Measurements from ENCODE around the gene XPNPEP2.

XPNPEP2 gene, protein sequence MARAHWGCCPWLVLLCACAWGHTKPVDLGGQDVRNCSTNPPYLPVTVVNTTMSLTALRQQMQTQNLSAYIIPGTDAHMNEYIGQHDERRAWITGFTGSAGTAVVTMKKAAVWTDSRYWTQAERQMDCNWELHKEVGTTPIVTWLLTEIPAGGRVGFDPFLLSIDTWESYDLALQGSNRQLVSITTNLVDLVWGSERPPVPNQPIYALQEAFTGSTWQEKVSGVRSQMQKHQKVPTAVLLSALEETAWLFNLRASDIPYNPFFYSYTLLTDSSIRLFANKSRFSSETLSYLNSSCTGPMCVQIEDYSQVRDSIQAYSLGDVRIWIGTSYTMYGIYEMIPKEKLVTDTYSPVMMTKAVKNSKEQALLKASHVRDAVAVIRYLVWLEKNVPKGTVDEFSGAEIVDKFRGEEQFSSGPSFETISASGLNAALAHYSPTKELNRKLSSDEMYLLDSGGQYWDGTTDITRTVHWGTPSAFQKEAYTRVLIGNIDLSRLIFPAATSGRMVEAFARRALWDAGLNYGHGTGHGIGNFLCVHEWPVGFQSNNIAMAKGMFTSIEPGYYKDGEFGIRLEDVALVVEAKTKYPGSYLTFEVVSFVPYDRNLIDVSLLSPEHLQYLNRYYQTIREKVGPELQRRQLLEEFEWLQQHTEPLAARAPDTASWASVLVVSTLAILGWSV

DNA sequence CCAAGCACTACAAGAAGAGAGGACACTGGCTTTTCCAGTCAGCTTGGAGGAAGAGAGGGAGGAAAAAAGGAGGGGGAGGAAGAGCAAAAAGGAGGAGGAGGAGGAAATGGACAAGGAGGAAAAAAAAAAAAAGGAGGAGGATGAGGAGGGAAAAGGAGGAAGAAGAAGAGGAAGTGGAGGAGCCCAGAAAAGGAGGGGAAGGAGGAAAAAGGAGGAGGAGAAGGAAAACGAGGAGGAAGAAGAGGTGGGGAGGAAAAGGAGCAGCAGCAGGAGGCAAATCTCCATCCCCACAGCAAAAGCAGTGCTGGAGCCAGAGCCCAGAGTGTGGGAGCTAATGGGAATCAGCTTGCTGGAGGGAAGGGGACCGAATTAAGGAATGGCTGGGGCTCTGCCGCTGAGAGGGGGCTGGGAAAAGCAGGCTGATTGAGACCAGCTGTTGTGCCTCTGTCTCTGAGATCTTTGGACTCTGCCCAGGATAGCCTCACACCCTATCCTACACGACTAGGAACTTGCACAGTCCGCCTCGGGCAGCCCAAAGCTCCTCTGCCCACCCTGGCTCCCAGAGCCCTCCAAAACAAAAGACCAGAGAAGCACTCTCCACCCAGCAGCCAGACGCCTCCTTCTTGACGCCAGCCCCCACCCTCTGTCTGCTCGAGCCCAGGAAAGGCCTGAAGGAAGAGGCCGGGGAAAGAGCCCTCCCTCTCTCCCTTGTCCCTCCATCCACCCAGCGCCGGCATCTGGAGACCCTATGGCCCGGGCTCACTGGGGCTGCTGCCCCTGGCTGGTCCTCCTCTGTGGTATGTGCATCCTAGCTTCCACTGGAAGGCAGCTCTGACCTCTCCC is at the start of gene XPNPEP2:
XPNPEP2 (plus strand) TSS at position 514 of the 843 bp plus-strand sequence; CDS start at position 749, 235 bp downstream.
- DNase-seq: no peak

DNA sequence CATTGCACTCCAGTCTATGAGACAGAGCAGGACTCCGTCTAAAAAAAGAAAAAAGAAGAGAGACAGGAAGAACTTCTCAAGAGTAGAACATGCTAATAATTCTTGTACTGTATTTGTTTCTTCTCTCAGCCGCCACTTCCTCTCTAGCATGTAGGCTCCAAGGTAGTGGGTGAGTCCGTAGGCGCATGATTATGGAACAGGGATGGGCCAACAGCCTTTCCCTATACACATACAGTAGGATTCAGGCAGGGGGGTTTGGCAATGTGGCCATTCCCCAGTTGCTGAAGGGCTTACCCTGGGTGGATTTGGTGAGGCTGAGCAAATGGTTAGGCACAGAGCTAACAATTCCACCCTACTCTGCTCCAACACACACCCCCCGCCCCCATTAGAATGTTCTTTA is 49.0 kb upstream of the XPNPEP2 start:
- no peak for DNase-seq

DNA sequence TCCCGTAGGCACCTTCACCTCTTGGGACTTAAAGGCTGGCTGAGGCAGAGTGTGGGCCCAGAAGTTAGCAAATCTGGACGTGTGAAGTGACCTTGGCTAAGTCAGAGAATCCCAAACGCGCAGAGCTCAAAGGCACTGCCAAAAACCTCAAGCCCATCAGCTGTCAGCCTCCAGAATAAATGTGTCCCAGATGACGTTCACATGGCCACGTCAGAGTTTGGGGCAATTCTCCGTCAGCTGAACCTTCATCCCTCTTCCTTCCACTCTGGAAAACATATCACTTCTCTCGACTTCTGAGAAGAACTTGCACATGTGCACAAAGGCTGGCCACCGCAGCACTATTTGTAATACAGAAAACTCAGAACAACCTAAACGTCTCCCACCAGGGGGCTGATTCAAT is 48.3 kb upstream of the XPNPEP2 start:
- no peak for DNase-seq

DNA sequence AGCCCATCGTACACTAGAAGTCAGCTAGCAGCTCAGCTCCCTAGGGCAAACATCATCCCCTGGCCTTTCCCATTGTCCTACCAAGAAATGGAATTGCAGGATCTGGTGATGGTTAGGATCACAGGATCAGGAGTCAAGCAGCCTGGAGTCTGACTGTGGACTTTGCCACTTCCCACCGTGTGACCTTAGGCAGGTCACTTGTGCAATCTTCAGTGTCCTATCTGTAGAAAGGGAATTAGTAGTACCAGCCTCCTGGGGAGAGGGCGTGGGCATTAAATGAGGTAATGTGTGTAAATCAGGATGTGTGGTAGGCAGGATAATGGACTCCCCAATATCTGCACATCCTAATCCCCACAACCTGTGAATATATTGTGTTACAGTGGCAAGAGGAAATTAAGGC is 45.4 kb upstream of the XPNPEP2 start:
- DNase-seq: no peak

DNA sequence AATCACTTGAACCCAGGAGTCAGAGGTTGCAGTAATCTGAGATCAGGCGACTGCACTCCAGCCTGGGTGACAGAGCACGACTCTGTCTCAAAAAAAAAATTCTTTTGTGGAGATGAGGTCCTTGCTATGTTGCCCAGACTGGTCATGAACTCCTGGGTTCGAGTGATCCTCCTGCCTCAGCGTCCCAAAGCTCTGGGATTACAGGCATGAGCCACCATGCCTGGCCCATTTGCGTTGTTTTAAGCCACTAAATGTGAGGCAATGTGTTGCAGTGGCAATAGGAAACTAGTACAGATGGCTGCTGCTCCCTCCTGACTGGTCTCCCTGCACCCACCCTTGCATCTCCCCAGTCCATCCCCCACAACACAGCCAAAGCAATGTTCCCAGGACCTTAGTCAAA is 44.0 kb upstream of the XPNPEP2 start:
- no peak for DNase-seq

DNA sequence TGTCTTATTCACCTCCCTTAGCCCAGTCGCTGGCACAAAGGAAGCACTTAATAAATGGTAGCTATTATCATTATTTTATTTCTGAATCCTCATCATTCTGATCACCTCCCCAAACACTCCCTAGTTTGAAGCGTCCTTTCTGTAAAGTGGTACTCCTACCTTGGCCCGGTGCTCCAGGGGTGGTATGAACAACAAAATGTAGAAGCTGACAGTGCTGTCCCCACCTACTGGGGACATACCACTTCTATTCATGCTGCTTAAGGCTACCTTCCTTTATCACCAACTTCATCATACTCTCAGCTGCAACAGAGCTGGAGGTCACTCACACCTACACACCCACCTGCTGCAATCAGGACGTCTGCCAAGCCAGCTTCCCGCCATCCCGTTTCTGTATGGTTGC is 43.2 kb upstream of the XPNPEP2 start:
- no peak for DNase-seq

DNA sequence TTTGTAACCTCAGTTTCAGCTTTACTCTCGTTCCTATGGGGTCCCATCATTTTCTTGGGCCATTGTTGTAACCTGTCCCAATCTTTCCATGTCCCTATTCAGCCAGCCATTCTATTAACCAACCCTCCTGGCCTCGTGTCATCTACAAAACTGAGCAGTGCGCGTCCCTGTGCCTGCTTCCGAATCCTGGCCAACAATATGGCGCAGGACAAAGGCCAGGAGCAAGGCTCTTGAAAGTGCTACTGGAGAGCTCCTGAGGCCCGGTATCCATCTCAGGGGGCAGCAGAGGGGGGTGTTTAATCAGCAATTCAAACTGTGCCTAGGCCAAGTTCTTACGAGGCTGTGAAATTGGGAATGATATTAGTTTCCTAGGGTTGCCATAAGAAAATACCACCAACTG is 42.8 kb upstream of the XPNPEP2 start:
- DNase-seq: no peak

DNA sequence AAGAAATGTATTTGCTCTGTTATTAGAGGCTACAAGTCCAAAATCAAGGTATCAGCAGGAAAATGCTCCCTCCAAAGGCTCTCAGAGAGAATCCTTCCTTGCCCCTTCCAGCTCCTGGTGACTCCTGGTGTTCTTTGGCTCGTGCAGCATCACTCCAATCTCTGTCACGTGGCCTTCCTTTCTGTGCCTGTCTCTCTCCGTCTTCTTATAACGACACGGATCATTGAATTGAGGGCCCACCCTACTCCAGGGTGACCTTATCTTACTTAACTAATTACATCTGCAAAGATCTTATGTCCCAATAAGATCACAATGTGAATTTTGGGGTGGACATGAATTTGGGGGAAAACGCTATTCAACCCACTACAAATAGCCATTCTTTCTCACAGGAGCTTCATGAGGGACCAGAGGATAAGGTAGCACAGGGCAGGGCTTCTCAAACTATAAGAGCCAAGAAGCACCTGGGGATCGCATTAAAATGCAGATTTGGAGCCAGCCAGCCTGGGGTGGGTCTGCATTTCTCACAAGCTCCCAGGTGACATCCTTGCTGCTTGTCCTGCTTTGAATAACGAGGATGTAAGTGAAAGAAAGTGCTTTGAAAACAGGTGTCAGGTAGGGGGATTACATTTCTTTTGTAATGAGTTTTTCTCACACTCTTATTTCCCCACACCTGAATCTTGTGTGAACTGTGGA is 42.2 kb upstream of the XPNPEP2 start:
- no peak for DNase-seq

DNA sequence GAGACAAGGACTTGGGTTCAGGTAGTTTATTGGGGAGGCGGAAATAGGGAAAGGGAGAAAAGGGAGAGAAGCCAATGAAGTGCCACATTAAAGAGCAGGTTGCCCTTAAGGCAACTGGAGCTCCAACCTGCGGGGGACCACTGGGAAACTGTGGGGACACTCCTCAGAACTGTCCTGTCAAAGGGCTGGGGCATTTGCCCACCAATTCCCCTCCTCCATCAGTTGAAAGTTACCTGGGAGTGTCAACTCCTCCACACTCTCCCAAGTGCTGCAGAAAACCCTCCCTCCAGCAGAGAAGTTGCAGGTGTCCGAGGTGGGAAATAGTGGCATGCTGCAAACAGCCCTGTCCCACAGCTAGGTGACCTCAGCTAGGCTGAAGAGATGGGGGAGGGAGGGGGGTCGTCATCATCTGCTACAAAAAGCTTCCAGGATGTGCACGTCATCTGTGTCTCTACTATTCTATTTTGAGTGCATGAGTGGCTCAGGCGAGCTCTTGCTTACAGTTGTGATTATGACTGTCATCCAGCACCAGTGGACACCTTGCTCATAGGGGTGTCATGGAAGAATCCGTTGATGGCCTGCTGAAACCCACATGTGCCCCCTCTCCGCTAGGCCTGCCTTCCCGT is 41.5 kb upstream of the XPNPEP2 start:
- no peak for DNase-seq

DNA sequence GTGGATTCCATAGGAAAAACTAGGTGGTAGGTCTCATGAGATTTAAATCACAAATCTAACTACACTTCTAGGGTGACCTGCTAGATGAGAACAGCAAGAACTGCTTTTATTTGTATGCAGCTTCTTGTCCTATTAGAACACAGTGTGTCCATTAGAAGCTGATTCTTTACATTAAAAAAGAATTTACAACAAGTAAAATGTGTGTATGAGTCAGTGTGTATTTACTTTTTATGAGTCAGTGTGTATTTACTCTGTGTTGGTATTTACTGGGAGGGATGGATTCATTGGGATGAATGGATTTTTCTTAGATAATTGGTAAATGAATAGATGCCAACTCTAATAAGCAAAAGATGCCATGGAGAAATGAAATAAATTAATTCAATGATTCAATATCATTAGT is 40.6 kb upstream of the XPNPEP2 start:
- DNase-seq: no peak

DNA sequence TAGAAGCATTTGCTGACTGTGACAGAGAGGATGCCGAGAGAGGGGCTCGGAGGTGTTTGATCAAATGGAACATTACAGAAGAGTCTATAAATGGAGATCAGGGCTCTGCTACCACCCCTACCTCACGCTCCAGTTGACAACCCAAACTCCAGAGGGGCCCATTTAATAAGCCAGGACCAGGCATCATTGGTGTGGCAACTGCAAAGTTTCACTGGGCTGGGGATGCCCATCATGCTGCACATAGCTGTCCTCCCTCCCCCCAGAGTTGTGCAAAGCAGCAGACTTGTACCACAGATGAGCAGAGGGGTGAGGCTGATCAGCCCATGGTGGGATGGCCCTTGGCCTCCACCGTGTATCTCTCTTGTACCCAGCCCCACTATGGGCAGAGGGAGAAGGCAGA is 38.2 kb upstream of the XPNPEP2 start:
- DNase-seq: no peak

DNA sequence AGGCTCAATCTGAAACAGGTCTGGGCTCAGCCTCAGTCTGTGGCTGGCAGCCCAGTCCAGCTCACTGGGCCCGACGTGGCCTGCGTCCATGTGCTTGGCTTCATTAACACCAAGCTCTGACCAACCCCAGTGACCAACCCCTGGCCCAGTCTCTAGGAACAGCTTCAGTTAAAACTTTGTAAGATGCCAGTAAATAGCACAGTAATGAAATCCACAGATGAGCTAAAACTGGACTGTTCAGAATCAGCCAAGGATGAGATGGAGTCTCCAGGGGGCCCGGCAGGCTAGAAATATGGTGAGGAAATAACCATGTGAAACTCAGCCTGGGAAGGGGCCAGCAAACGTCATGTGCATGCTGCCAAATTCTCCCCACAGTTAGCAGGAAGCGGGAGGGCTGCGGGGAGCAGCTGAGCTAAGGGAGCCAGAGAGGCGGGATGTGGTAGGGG is 37.1 kb upstream of the XPNPEP2 start:
- DNase-seq: no peak

DNA sequence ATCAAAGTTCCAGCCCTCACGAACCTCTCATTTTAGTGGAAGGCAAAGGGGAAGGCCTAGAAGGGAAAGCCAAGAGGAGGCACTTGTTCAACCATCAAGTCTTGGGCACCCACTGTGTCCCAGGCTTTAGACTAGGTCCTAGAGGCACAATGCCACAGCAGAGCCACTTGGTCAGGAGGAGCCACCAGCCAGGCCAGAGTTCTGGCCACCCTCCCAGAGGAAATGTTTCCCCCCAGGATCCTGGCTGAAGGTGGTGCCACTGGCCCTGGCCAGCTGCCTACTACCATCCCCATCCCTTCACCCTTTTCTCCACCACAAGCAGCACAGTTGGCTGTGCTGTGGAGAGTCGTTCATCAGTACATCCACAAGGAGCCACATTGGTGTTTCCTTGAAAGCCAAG is 34.3 kb upstream of the XPNPEP2 start:
- no peak for DNase-seq

DNA sequence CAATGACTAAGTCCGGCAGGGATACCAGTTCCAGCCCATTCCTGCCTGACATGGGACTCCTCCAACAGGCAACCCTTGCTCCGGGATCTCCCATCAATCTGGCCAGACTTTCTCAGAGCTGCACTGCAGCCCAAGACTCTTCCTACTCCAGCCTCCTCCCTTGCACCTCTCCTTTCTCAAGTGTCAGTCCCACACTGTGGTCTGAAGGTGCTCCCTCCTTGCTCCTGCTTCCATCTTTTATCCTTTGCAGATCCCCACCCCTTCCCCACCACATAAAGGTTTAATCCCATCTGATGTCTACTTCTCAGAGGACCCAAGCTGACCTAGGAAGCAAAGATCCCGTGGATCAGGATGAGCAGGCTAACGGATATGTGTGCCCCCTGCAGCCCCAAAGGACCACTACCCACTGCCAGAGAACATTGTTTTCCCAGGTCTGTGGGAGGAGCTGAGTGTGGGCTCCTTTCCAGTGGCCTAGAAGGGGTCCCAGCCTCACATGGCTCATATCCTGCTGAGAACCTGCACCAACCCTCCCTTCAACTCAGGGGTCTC is 33.3 kb upstream of the XPNPEP2 start:
- DNase-seq: no peak

DNA sequence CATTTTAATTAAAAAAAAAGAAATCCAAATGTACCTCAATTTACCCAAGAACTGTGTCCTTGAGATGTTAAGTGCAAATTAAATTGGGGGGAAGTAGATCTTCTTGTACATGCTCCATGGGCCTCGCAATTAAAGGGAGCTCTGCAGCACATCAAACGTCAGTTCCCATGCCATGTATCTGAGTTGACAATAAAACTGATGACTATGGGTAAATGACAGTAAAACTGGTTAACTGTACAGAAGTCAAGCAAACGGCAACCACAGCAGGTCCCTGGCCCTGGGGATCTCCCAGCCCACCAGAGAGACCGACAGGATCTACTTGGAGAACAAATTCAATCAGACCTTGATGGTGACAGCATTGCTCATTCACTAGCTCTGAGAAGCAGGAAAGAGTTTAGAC is 32.8 kb upstream of the XPNPEP2 start:
- DNase-seq: no peak

DNA sequence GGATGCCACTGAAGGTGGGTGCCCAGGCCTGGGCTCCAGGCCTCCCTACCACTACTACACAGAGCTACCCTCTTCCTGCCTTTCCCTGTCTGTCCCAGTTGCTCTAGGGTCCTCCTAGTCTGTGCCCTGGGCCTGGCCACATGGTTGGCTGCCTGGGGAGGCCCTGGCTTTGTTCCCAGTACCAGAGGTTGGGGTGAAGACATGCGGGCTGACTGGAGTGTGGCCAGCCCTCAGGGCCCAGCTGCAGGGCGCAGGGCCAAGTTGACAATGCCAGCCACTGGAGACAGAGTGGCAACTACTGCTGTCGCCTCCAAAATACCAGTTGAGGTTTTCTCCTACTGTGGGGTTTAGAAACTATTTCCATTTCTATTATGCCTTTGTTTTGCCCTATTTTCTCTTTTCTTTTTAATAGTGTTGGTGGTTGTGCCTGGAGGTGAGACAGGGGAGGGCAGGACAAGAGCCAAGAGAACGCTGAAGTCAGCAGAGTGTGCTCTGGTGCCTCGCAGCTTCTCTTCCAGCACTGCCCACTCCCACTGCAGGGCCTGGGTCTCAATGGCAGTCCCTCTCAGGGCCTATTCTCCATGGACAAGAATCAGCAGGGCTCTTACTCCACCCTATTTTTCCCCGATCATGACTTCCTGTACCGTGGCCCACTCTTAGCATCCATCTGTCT is 32.2 kb upstream of the XPNPEP2 start:
- DNase-seq: no peak

DNA sequence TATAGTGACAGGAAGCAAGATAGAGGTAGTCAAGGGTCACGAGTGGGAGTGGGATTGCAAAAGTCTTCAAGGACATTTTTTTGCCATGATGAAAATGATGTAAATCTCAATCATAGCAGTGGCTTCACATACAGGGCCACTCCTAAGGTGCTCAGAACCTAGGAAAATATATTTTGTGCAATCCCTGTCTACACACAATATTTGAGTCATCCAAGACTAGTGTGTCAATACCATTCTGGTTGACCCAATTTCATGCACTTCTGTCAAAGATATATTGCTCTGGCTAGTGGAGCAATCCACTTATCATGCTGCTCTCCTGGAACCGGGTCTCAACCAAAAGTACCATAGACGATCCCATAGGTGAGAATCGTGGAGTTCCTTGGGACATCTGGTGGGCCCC is 24.2 kb upstream of the XPNPEP2 start:
- DNase-seq: no peak

DNA sequence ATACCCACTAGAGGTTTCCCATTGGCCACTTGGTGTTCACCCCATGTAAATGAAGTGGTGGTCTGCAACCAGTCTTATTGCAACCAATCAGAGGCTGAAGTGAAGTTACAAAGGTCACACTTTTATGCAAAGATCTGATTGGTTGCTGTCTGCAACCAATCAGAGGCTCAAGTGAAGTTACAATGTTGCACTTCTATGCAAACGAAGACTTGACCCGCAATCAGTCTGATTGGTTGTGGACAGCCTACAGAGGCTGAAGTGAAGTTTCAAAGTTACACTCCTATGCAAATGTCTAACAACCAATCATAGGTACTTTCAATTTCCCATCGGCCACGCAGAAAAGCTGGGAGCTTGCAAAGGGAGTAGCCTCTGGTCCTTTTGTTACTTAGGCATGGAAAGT is 22.3 kb upstream of the XPNPEP2 start:
- DNase-seq: no peak

DNA sequence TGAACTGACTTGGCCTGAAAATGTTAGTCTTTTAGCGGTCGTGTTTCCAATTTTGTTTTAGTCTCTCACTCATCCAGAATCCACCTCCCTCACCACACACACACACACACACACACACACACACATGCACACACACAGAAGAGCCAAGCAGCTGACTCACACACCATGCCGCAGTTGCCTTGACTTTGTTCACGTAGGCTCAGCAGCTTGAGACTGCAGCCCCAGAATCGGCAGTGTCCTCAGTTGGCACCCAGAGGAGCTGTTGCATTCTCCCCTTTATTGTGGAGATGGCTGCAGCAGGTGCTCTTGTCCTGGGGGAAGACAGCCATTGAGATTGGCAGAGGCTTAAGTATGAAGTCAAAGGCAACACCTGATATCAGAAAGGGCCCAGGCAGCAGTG is 20.9 kb upstream of the XPNPEP2 start:
- no peak for DNase-seq

DNA sequence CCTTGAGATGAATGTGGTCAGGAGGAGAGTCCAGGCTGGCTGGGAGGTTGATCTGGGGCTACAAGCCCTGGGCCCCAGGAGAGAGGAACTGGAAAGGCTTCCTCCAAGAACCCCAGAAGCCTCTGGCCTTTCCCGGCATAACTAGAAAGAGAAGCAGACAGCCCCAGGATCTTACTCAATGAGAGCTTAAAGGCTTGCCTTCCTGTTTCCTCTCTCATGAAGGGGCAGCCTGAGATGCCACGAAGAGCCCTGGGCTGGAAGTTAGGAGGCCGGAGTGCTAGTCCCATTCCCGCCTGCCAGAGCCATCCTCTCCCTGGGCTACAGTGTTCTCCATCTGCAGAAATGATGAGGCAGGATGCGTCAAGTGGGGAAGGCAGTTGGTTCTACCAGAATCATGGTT is 20.1 kb upstream of the XPNPEP2 start:
- DNase-seq: no peak

DNA sequence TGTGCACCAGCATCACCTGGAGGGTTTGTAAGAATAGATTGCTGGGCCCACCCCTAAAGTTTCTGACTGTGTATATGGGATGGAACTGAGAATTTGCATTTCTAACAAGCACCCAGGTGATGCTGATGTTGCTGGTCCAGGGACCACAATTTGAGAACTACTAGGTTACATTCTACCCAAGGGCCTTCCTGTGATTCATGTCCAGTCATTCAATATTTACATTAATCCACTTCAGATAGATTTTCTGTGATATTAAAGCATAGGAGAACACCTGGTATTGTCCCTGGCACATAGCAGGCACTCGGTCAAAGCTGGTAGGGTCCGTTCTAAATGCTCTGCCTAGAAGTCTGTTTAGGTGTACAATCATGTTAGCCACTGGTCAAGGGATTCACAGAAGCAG is 19.5 kb upstream of the XPNPEP2 start:
- DNase-seq: no peak
